Adipose tissue (tissue), 3 donors: ENCODE data around the gene PAN2. TPM values are rescaled to one million over a fixed set of nuclear protein-coding genes. Genes with fewer than 3 reads are reported as not detected.
"Not testable (repeated sequence)": the region's sequence is repeated elsewhere in the genome, so short reads cannot be mapped to it uniquely, and the experiment has no call there.

Experiments used
- H3K27ac ChIP-seq: one replicate; pipeline ENCODE4 v1.5.1; 2013; ENCODE audit warnings: low read depth, low read length
- WGBS, 3 donors: extraction: QIAGEN DNeasy Blood & Tissue Kit; methylation state at CpG; one replicate each; pipeline ENCODE4 v1.1.7; 2013; 5-methylcytosine and 5-hydroxymethylcytosine counted together
- polyA plus RNA-seq, 3 donors: library from polyadenylated mRNA; stranded (reverse); fragments of 200-250 nt; gene quantifications; one replicate each; pipeline ENCODE4 v1.2.3, GENCODE V29; 2013
- donor health status: healthy with polysubstance abuse.
- donor health status: Bipolar disorder and iron deficiency.
- donor health status: healthy.

The PAN2 gene
- polyA plus RNA-seq, 3 donors: 16.8 to 33.7 (median 29.8) TPM

DNA sequence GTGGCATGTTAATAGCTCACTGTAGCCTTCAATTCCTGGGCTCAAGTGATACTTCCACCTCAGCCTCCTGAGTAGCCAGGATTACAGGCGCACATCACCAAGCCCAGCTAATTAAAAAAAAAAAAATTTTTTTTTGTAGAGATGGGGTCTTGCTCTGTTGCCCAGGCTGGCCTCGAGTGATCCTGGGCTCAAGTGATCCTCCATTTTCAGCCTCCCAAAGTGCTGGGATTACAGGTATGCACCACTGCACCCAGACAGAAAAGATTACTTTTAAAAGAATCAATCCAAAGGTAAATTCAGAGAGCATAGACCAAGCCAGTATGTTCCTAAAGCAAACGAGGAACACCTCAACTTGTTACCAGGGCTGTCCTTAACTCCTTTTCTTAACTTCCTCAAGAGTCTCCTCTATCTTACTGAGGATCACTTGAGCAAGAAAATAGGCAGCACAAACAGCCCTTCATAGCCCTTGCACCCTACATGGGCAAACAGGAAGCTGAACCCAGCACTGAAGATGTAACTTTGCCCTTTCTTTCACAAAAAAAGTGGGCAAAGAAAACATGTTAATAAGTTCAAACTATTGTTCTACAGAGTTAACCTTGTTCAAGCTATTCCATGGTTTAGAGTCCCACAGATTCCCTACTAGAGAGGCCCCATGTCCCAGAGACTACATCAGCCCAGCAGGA lies 45.0 kb downstream of the PAN2 start:
- H3K27ac ChIP-seq: no peak overlapping the region
- WGBS, 3 donors: 78 to 89% (median 83%) methylated on average over 3 of the region's 3 CpGs

DNA sequence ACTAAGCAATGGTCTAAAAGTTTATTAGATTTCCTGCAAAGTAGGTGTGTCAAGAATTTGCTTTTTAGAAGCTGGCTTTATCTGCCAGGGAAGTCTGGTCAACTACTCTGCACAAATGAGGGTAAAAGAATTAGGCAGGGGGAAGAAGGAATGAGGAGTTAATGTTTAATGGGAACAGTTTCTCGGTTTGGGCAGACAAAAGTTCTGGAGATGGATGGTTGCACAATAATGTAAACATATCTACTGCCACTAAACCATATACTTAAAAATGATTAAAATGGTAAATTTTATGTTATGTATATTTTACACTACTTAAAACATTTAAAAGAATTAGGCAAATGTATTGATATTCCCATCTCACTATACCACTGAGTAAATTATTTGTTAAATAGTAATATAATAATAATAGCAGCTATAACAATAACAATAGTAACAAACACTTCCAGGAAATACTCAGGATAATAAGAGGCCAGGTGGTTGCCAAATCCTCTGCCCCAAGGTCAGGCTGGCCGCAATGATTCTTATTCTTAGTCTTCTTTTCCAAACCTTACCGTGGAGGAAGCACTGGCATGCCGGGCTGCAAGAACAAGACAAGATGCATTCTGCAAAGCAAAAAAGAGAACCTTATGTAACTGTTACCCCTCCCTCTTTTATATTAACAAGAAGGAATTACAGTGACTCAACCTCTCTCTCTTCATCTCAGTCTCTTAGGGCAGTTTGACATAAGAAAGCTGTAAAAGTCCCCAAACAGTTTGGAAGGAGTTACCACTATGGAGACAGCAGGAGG lies 47.6 kb downstream of the PAN2 start:
- no peak overlapping the region for H3K27ac ChIP-seq
- 16 to 34% (median 28%) methylated on average over 4 of the region's 4 CpGs for WGBS, 3 donors

- H3K27ac ChIP-seq: not testable (repeated sequence)
- 85 to 93% (median 93%) methylated on average over 5 of the region's 5 CpGs for WGBS, 3 donors
These were observed 49.5 kb downstream of the PAN2 start for GRCh38 chr12:56284263-56284662.

- no peak overlapping the region for H3K27ac ChIP-seq
- WGBS, 3 donors: 94 to 97% (median 97%) methylated on average over 2 of the region's 2 CpGs
These were observed 51.2 kb downstream of the PAN2 start for GRCh38 chr12:56282579-56282978.

DNA sequence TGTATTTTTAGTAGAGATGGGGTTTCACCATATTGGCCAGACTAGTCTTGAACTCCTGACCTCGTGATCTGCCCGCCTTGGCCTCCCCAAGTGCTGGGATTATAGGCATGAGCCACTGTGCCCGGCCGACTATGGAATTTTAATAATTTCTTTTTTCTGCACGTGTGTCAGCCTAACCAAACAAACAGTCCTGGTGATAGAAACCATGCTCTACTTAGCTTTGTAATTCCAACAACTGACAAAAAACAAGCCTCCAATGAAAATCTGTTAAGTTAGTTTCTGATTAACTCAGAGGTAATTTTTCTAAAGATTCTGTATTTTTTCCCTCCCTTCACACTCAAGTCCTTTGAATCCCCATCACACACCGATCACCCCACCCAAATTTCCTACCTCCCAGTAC lies 51.8 kb downstream of the PAN2 start:
- no peak overlapping the region for H3K27ac ChIP-seq
- 72 to 89% (median 77%) methylated on average over 6 of the region's 6 CpGs for WGBS, 3 donors

DNA sequence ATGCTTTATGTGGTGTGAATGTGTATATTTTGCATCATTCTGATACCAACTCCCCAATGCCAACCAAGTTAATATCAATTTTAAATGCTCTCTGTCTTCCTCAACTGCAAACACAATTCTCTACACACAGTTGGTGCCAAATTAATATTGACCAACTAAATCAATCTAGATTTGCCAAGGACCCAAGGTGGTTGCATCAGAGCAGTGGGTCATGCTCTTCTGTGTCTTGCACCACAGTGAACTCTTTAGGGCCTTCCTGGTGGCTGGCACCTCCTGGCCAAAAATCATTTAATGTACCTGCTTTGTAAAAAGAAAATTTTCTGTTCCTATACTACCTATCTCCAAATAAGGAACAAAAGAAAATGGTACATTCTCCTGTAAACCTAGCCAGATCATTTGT lies 53.0 kb downstream of the PAN2 start:
- no peak overlapping the region for H3K27ac ChIP-seq

- no peak overlapping the region for H3K27ac ChIP-seq
- 94 to 95% (median 94%) methylated on average over 3 of the region's 3 CpGs for WGBS, 3 donors
These were observed 54.9 kb downstream of the PAN2 start for GRCh38 chr12:56278905-56279304.

DNA sequence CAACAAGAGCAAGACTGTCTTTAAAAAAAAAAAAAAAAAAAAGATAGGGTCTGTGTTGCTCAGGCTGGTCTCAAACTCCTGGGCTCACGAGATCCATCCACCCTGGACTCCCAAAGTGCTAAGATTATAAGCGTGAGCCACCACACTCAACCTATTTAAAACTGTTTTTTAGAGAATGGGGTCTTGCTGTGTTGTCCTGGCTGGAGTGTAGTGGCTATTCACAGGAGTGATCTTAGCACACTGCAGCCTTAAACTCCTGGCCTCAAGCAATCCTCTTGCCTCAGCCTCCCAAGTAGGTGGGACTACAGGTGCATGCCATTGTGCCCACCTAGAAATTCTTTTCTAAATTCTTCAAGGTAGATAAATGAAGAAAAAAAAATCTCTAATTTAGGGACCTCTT lies 59.5 kb downstream of the PAN2 start:
- 96 to 100% (median 100%) methylated on average over 2 of the region's 2 CpGs for WGBS, 3 donors
- H3K27ac ChIP-seq: no peak overlapping the region

DNA sequence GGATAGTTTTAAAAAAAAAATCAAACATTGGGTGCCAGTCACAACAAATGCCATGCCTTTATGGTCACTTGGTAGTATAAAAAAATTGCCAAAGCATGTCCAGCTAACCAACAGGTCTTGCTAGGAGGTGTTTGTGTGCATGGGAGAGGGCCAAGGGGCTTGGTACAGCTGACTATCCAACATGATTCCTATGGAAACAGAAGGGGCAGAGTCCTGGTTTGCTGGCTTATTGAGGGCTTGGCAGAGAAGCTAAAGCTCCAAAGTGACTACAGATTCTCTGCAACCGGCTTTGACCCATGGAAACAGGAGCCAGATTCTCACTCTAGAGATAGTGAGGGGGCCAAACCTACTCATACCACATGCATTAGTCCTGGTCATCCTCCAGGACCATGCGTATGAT lies 61.3 kb downstream of the PAN2 start:
- not testable (repeated sequence) for H3K27ac ChIP-seq
- 80 to 91% (median 86%) methylated on average over 2 of the region's 2 CpGs for WGBS, 3 donors

DNA sequence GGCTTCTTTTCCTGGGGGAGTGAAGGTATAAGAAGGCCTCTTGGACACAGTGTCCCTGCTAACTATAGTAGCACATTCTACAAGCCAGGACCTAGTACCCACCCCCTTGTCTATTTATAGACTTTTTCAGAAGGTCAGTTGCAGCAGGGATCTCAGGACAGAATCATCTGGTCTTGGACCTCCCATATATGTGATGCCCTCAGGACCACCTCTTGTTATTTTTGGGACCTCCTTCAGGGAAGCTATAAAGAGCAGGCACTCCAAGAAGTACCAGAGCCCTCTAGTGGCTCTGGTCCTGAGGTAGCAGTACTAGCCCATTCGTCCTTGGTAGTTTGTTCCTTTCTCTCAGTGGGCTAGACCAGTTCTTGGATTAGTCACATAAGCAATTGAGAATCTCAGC lies 62.8 kb downstream of the PAN2 start:
- no peak overlapping the region for H3K27ac ChIP-seq
- whole genome bisulfite sequencing, 3 donors: 7 to 26% (median 19%) methylated on average over 1 of the region's 1 CpG

DNA sequence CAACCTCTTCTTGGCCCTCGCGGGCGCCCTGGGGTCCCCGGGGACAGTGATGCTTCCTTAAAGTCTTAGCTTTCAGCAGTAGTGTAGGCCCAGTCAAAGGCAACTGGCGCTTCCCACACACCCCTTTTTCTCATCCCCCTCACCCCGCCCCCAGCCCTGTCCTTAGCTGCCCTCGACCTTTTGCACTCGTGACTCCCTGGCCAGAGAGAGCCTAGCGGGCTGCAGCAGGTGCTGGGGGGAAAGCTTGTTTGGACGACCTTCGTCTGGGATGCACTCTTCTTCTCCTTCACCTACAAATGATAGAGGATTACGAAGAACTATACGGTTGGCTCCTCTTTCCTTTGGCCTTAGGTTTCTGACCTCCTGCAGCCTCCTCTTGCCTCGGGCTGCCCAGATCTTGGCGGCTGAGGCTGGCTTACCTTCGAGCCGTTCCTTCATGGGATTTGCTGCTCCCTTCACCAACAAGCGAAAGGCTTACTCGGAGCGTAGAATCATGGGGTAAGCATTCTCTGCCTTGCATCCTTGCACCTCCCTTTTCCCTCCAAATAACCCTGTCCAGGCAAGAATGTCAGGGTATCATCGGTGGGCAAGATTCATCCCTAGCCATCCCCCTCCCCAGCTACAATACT lies 66.2 kb downstream of the PAN2 start:
- 18 to 28% (median 26%) methylated on average over 21 of the region's 21 CpGs for WGBS, 3 donors
- H3K27ac ChIP-seq: no peak overlapping the region

DNA sequence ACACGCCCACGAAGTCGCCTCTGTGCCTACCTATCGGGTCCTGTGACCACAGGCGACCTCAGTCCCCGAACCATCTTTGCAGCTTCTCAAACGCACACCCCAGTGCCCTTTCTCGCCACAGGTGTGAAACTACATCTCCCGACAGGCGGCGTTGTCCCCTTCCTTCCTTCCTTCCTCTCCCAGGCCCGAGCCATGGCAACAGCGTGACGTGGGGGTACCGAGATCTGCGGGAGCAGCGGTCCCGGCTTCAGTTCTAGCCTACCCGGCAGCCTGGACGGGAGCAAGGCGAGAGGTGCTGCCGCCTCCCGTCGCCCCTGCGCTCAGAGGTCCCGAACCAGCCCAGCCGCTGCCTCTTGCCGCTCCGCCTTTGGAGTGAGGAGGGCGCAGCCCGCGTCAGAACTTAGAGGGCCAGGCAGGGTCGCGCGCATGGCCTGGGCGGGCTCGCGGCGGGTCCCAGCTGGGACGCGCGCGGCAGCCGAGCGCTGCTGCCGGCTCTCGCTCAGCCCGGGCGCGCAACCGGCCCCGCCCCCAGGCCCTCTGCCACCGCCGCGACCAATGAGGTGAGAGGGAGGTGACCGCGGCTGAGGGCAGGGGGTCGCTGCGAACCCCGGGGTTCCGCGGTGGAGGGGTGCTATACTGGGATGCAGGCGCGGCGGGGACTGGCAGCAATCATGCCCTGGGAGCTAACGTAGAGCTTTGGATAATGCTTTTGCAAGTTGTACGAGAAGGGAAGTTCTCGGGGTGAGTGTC lies 66.9 kb downstream of the PAN2 start, which contains the start of gene COQ10A:
COQ10A (plus strand) TSS at position 250 of the 750 bp plus-strand sequence; CDS start at position 427, 177 bp downstream.
- 0 to 1% (median 0%) methylated on average over 47 to 68 of the region's 68 CpGs for WGBS, 3 donors
- H3K27ac ChIP-seq: no peak within 1 kb of the TSS

Other genes starting within 250 kb of the PAN2 start
- 100 to 1,000 TPM in 1 of 3 donors, 10 to 100 TPM in 2; 75.9 to 138 (median 83.2) TPM for gene PA2G4, start 229.4 kb downstream of the PAN2 start, polyA plus RNA-seq
- 1,000 to 10,000 TPM; 6,348 to 7,135 (median 6,380) TPM for gene RPL41, start 217.4 kb downstream of the PAN2 start, polyA plus RNA-seq
- 1 to 10 TPM; 1.6 to 2.4 (median 1.9) TPM for gene ZC3H10, start 215.7 kb downstream of the PAN2 start, polyA plus RNA-seq
- 100 to 1,000 TPM in 1 of 3 donors, 10 to 100 TPM in 2; 61.4 to 304 (median 94.5) TPM for gene ESYT1, start 205.7 kb downstream of the PAN2 start, polyA plus RNA-seq
- 10 to 100 TPM; 15.5 to 88.5 (median 48.0) TPM for gene MYL6B, start 181.4 kb downstream of the PAN2 start, polyA plus RNA-seq
- 1,000 to 10,000 TPM; 1,303 to 4,064 (median 3,695) TPM for gene MYL6, start 175.6 kb downstream of the PAN2 start, polyA plus RNA-seq
- 10 to 100 TPM; 21.4 to 53.8 (median 48.7) TPM for gene SMARCC2, start 144.5 kb downstream of the PAN2 start, polyA plus RNA-seq
- 10 to 100 TPM; 15.3 to 51.7 (median 26.7) TPM for gene RNF41, start 112.1 kb downstream of the PAN2 start, polyA plus RNA-seq
- gene NABP2, start 109.7 kb downstream of the PAN2 start, polyA plus RNA-seq: 10 to 100 TPM; 20.9 to 22.3 (median 21.3) TPM
- 100 to 1,000 TPM in 1 of 3 donors, 1 to 10 TPM in 1, under 1 TPM in 1; 0.31 to 209 (median 1.0) TPM for gene SLC39A5, start 103.9 kb downstream of the PAN2 start, polyA plus RNA-seq
- 1 to 10 TPM; 5.6 to 9.9 (median 9.7) TPM for gene ANKRD52, start 75.6 kb downstream of the PAN2 start, polyA plus RNA-seq
- gene COQ10A, start 67.1 kb downstream of the PAN2 start, polyA plus RNA-seq: 10 to 100 TPM in 2 of 3 donors, 1 to 10 TPM in 1; 8.5 to 11.6 (median 11.1) TPM
- gene CS, start 33.7 kb downstream of the PAN2 start, polyA plus RNA-seq: 100 to 1,000 TPM in 1 of 3 donors, 10 to 100 TPM in 2; 82.8 to 289 (median 83.0) TPM
- 10 to 100 TPM; 86.3 to 99.0 (median 95.9) TPM for gene CNPY2, start 18.0 kb downstream of the PAN2 start, polyA plus RNA-seq
- gene IL23A, start 4.9 kb upstream of the PAN2 start, polyA plus RNA-seq: 1 to 10 TPM in 1 of 3 donors, under 1 TPM in 1, not detected in 1; 0.62 to 3.1 TPM
- 10 to 100 TPM; 32.5 to 58.4 (median 56.5) TPM for gene STAT2, start 26.1 kb upstream of the PAN2 start, polyA plus RNA-seq
- under 1 TPM in 1 of 3 donors, not detected in 2; 0.03 TPM for gene APOF, start 28.9 kb upstream of the PAN2 start, polyA plus RNA-seq
- gene TIMELESS, start 115.4 kb upstream of the PAN2 start, polyA plus RNA-seq: 1 to 10 TPM; 3.9 to 5.0 (median 4.7) TPM
- under 1 TPM in 1 of 3 donors, not detected in 2; 0.16 TPM for gene MIP, start 120.7 kb upstream of the PAN2 start, polyA plus RNA-seq
- 1 to 10 TPM; 2.0 to 2.5 (median 2.3) TPM for gene SPRYD4, start 134.6 kb upstream of the PAN2 start, polyA plus RNA-seq
- 10 to 100 TPM in 1 of 3 donors, under 1 TPM in 2; 0.34 to 61.5 (median 0.71) TPM for gene GLS2, start 154.2 kb upstream of the PAN2 start, polyA plus RNA-seq
- 10 to 100 TPM in 2 of 3 donors, 1 to 10 TPM in 1; 3.3 to 24.4 (median 12.6) TPM for gene RBMS2, start 187.8 kb upstream of the PAN2 start, polyA plus RNA-seq